HUES6 (cell line): ENCODE results near the gene STARD5.

Source experiments
- H3K27ac ChIP-seq: 2 replicates; pipeline ENCODE4 v1.7.0; 2013; ENCODE audit warnings: low read depth, mild to moderate bottlenecking, low read length, inconsistent platforms
- H3K27me3 ChIP-seq: 2 replicates; pipeline ENCODE4 v1.6.1; 2013; ENCODE audit warnings: low read length; ENCODE audit not compliant: control insufficient read depth, insufficient read depth
- H3K36me3 ChIP-seq: 2 replicates; pipeline ENCODE4 v1.6.1; 2013; ENCODE audit warnings: low read length; ENCODE audit not compliant: control insufficient read depth, insufficient read depth
- H3K4me1 ChIP-seq: 2 replicates; pipeline ENCODE4 v1.6.1; 2013; ENCODE audit warnings: low read length; ENCODE audit not compliant: control insufficient read depth, insufficient read depth
- H3K4me3 ChIP-seq: 2 replicates; pipeline ENCODE4 v1.5.1; 2013; ENCODE audit warnings: low read depth, low read length
- H3K9ac ChIP-seq: one replicate; pipeline ENCODE4 v1.6.1; 2013; ENCODE audit warnings: mild to moderate bottlenecking, low read length
- H3K9me3 ChIP-seq: 2 replicates; pipeline ENCODE4 v1.6.1; 2013; ENCODE audit warnings: low read depth, low read length; ENCODE audit not compliant: control insufficient read depth, insufficient read depth

STARD5 gene

GRCh38 chr15:81327516-81327915, 3.6 kb upstream of the STARD5 start:
- no peak overlapping the region for H3K9ac ChIP-seq
- no peaks in the 10 kb centered on the region; the same call in 1 of the 2 replicates for H3K4me1 ChIP-seq
- H3K27ac ChIP-seq, result no peak overlapping the region
- H3K27me3 ChIP-seq, result peaks cover 10% of the 10 kb centered on the region; the same call in 1 of the 2 replicates
- H3K9me3 ChIP-seq, result no peaks in the 10 kb centered on the region
- no peak overlapping the region for H3K4me3 ChIP-seq
- no peaks in the 10 kb centered on the region for H3K36me3 ChIP-seq

- Histone ChIP-seq H3K4me1 (no peaks in the 10 kb centered on the region; the same call in 1 of the 2 replicates), H3K9ac (no peak overlapping the region), H3K27ac (no peak overlapping the region), H3K36me3 (0 out of 2 replicates have a peak, but pooled peaks cover 2% of the 10 kb centered on the region), H3K9me3 (no peaks in the 10 kb centered on the region), H3K27me3 (peaks cover 10% of the 10 kb centered on the region; the same call in 1 of the 2 replicates), H3K4me3 (no peak overlapping the region)
Measured at GRCh38 chr15:81326466-81327212, 2.7 kb upstream of the STARD5 start.

GRCh38 chr15:81323559-81323943, 390 bp downstream of the STARD5 start:
- Histone ChIP-seq H3K36me3 (peaks cover 11% of the 10 kb centered on the region), H3K9ac (peak overlapping the region; percentile 71), H3K9me3 (no peaks in the 10 kb centered on the region), H3K27ac (no peak overlapping the region), H3K27me3 (peaks cover 10% of the 10 kb centered on the region; the same call in 1 of the 2 replicates), H3K4me1 (no peaks in the 10 kb centered on the region; the same call in 1 of the 2 replicates), H3K4me3 (peak overlapping the region; percentile 76)

GRCh38 chr15:81322676-81323253, 1.2 kb downstream of the STARD5 start:
- H3K27ac ChIP-seq, result no peak overlapping the region
- no peaks in the 10 kb centered on the region for H3K9me3 ChIP-seq
- no peak overlapping the region for H3K4me3 ChIP-seq
- H3K9ac ChIP-seq, result no peak overlapping the region
- H3K27me3 ChIP-seq, result peaks cover 10% of the 10 kb centered on the region; the same call in 1 of the 2 replicates
- peaks cover 18% of the 10 kb centered on the region for H3K36me3 ChIP-seq
- H3K4me1 ChIP-seq, result no peaks in the 10 kb centered on the region; the same call in 1 of the 2 replicates

- Histone ChIP-seq H3K27ac (no peak overlapping the region), H3K27me3 (peaks cover 10% of the 10 kb centered on the region; the same call in 1 of the 2 replicates), H3K4me3 (no peak overlapping the region), H3K9me3 (no peaks in the 10 kb centered on the region), H3K9ac (no peak overlapping the region), H3K36me3 (peaks cover 25% of the 10 kb centered on the region), H3K4me1 (no peaks in the 10 kb centered on the region; the same call in 1 of the 2 replicates)
Measured at GRCh38 chr15:81321667-81322066, 2.3 kb downstream of the STARD5 start.

- peaks cover 38% of the 10 kb centered on the region for H3K36me3 ChIP-seq
- no peak overlapping the region for H3K9ac ChIP-seq
- H3K27ac ChIP-seq, result no peak overlapping the region
- no peak overlapping the region for H3K4me3 ChIP-seq
- no peaks in the 10 kb centered on the region for H3K27me3 ChIP-seq
- no peaks in the 10 kb centered on the region for H3K9me3 ChIP-seq
- no peaks in the 10 kb centered on the region for H3K4me1 ChIP-seq
Measured at GRCh38 chr15:81317642-81318017, 6.3 kb downstream of the STARD5 start.

GRCh38 chr15:81316267-81316666, 7.7 kb downstream of the STARD5 start:
- H3K36me3 ChIP-seq, result peaks cover 46% of the 10 kb centered on the region
- H3K27me3 ChIP-seq, result no peaks in the 10 kb centered on the region
- no peak overlapping the region for H3K27ac ChIP-seq
- H3K9me3 ChIP-seq, result no peaks in the 10 kb centered on the region
- no peak overlapping the region for H3K9ac ChIP-seq
- no peaks in the 10 kb centered on the region for H3K4me1 ChIP-seq
- no peak overlapping the region for H3K4me3 ChIP-seq

GRCh38 chr15:81315452-81316175, 8.3 kb downstream of the STARD5 start:
- Histone ChIP-seq H3K36me3 (peaks cover 50% of the 10 kb centered on the region), H3K9ac (no peak overlapping the region), H3K27me3 (no peaks in the 10 kb centered on the region), H3K27ac (no peak overlapping the region), H3K9me3 (no peaks in the 10 kb centered on the region), H3K4me1 (no peaks in the 10 kb centered on the region), H3K4me3 (no peak overlapping the region)

GRCh38 chr15:81314378-81314777, 9.6 kb downstream of the STARD5 start:
- Histone ChIP-seq H3K9me3 (no peaks in the 10 kb centered on the region), H3K36me3 (peaks cover 49% of the 10 kb centered on the region), H3K4me3 (no peak overlapping the region), H3K9ac (no peak overlapping the region), H3K27me3 (no peaks in the 10 kb centered on the region), H3K27ac (no peak overlapping the region), H3K4me1 (no peaks in the 10 kb centered on the region)

- Histone ChIP-seq H3K27me3 (no peaks in the 10 kb centered on the region), H3K36me3 (peaks cover 45% of the 10 kb centered on the region), H3K4me3 (no peak overlapping the region), H3K9me3 (no peaks in the 10 kb centered on the region), H3K9ac (no peak overlapping the region), H3K27ac (no peak overlapping the region), H3K4me1 (no peaks in the 10 kb centered on the region)
Measured at GRCh38 chr15:81313686-81314085, 10.3 kb downstream of the STARD5 start.
